KOPT-K1 (cell line): ENCODE data around the gene TRERF1.
"Not testable (repeated sequence)": the region's sequence is repeated elsewhere in the genome, so short reads cannot be mapped to it uniquely, and the experiment has no call there.

Experiments
- H3K27ac ChIP-seq: fragments of 200-600 bp; sonication (generic); 2 replicates; pipeline ENCODE4 v1.5.1; 2016; ENCODE audit warnings: antibody characterized with exemption, mild to moderate bottlenecking, low read depth, low read length; ENCODE audit not compliant: poor library complexity, severe bottlenecking
- H3K36me3 ChIP-seq: fragments of 200-600 bp; sonication (generic); 2 replicates; pipeline ENCODE4 v1.5.1; 2017; ENCODE audit warnings: antibody characterized with exemption, mild to moderate bottlenecking, low read length, moderate library complexity; ENCODE audit not compliant: insufficient read depth
- H3K9me3 ChIP-seq: fragments of 200-600 bp; sonication (generic); 2 replicates; pipeline ENCODE4 v1.5.1; 2017; ENCODE audit warnings: antibody characterized with exemption, low read length, mild to moderate bottlenecking; ENCODE audit not compliant: insufficient read depth, poor library complexity, severe bottlenecking

TRERF1 gene

DNA sequence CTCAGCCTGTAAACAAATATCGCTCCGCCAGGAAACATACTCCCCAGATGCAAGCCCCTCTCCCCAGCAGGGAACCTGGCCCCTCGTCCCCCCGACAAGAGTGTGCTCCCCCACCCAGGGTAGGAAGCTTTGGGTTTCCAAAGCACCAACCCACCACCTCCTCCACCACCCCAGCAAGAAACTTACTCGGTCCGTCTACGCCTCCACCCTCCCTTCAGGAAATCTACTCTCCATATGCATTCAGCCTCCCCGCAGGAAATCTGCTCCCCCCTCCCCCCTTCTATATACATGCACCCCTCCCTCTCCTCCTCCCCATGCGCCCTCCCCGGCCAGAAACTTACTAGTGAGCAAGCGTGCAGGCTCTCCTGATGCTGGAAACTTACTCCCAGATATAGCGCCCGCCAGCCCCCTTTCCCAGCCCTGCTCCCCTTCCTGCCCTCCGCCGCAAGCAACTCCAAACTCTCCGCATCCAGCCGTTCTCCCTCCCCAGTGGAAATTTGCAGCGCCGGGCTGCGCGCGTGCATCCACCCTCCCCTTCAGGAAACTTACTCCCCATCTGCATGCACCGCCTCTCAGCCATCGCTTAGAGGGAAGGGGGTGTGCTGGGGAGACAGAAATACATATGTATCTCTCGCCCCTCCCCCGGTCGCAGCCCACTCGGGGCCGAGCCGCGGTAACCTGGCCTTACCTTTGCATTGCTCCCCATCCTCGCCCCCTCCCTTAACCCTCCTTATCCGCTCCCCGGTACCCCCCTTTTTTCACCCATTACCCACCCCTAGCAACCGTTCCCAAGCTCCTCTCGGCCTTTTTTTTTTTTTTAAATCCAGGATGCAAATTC, at the start of gene TRERF1:
Gene TRERF1, minus strand, starts transcription at position 594 of the 838 bp plus-strand sequence. CDS start 182,336 bp downstream, outside the sequence.
- H3K27ac ChIP-seq: peak within 1 kb of the TSS; percentile 93
- H3K9me3 ChIP-seq: no peaks in the 10 kb centered on the region
- H3K36me3 ChIP-seq: no peaks in the 10 kb centered on the region

DNA sequence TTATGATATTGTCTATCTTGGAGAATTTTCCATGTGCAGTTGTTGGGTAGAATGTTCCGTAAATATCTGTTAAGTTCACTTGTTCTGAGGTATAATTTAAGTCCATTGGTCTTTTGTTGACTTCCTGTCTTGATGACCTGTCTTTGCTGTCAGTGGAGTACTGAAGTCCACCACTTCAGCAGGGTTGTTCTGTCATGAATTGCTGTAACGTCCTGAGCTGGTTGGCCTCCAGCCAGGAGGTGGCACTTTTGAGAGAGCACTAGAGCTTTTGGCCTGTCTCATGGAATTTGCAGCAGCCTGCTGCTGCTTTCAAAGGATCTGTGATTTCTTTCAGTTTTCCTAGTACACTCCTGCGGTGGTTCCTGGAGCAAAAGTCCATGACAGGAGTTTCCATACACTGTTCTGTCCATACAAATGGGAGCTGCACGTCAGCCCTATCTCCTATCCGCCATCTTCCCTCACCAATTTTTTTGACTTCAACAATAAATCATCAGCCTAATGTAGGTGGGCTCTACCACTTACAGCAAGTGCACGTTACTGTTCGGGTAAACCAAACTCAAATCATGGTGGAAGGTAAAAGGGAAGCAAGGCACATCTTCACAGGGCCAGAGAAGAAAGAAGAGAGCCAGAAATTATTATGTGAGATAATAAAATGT, 46.9 kb upstream of the TRERF1 start:
- Histone ChIP-seq H3K9me3 (peaks cover 13% of the 10 kb centered on the region), H3K36me3 (no peaks in the 10 kb centered on the region), H3K27ac (no peak overlapping the region)

- no peaks in the 10 kb centered on the region for H3K9me3 ChIP-seq
- H3K27ac ChIP-seq: no peak overlapping the region
- no peaks in the 10 kb centered on the region for H3K36me3 ChIP-seq
Measured at GRCh38 chr6:42493914-42494539, 42.3 kb upstream of the TRERF1 start.

- no peak overlapping the region for H3K27ac ChIP-seq
- no peaks in the 10 kb centered on the region for H3K9me3 ChIP-seq
- no peaks in the 10 kb centered on the region for H3K36me3 ChIP-seq
Measured at GRCh38 chr6:42488129-42488528, 36.4 kb upstream of the TRERF1 start.

GRCh38 chr6:42484261-42484660, 32.5 kb upstream of the TRERF1 start:
- H3K9me3 ChIP-seq: no peaks in the 10 kb centered on the region
- no peak overlapping the region for H3K27ac ChIP-seq
- no peaks in the 10 kb centered on the region for H3K36me3 ChIP-seq

GRCh38 chr6:42482174-42482573, 30.4 kb upstream of the TRERF1 start:
- Histone ChIP-seq H3K27ac (no peak overlapping the region), H3K9me3 (no peaks in the 10 kb centered on the region), H3K36me3 (no peaks in the 10 kb centered on the region)

GRCh38 chr6:42471714-42472113, 20.0 kb upstream of the TRERF1 start:
- Histone ChIP-seq H3K27ac (no peak overlapping the region), H3K9me3 (peaks cover 11% of the 10 kb centered on the region), H3K36me3 (no peaks in the 10 kb centered on the region)

DNA sequence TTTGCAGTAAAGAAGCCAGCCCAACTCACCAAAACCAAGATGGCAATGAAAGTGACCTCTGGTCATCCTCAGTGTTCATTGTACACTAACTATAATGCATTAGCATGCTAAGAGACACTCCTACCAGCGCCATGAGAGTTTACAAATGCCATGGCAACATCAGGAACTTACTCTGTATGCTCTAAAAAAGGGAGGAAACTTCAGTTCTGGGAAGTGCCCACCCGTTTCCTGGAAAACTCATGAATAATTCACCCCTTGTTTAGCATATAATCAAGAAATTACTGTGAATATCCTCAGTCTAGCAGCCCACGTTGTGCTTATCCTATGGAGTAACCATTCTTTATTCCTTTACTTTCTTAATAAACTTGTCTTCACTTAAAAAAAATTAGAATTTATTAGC, 19.4 kb upstream of the TRERF1 start:
- H3K27ac ChIP-seq: no peak overlapping the region
- peaks cover 11% of the 10 kb centered on the region for H3K9me3 ChIP-seq
- H3K36me3 ChIP-seq: no peaks in the 10 kb centered on the region

DNA sequence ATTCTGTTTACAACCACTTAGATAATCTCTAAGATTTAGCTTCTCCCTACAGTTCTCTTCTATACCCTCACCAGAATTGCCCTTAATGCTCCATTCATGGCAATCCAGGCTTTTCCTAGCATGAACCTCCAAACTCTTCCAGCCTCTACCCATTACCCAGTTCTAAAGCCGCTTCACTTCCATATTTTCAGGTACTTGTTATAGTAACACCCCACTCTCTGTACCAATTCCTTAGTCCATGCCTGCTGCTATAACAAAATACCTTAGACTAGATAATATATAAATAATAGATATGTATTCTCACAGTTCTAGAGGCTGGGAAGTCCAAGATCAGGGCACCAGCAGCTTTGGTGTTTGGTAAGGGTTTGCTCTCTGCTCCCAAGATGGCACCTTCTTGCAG, 16.5 kb upstream of the TRERF1 start:
- Histone ChIP-seq H3K9me3 (peaks cover 11% of the 10 kb centered on the region), H3K27ac (no peak overlapping the region), H3K36me3 (no peaks in the 10 kb centered on the region)

- Histone ChIP-seq H3K9me3 (peaks cover 11% of the 10 kb centered on the region), H3K36me3 (no peaks in the 10 kb centered on the region), H3K27ac (no peak overlapping the region)
Measured at GRCh38 chr6:42467651-42468050, 15.9 kb upstream of the TRERF1 start.

GRCh38 chr6:42466470-42466869, 14.7 kb upstream of the TRERF1 start:
- H3K36me3 ChIP-seq, H3K27ac ChIP-seq: not testable (repeated sequence)
- H3K9me3 ChIP-seq: peaks cover 11% of the 10 kb centered on the region

DNA sequence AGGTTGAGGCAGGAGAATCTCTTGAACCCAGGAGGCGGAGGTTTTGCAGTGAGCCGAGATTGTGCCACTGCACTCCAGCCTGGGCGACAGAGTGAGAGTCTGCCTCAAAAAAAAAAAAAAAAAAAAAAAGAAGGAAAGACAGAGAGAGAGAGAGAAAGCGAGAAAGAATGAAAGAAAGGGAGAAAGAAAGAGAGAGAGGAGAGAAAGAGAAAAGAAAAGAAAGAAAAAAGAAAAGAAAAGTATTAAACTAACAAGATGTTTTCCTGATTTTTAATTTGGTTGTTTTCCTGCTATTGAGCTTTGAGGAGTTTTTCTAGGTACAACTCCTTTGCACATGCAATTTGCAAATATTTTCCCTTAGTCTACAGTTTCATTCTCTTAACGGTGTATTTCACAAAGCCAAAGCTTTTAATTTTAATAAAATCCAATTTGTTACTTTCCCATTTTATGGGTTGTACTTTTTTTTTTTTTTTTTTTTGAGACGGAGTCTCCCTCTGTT, 10.8 kb upstream of the TRERF1 start:
- H3K36me3 ChIP-seq: no peaks in the 10 kb centered on the region
- no peak overlapping the region for H3K27ac ChIP-seq
- no peaks in the 10 kb centered on the region for H3K9me3 ChIP-seq

- no peaks in the 10 kb centered on the region for H3K9me3 ChIP-seq
- H3K36me3 ChIP-seq: no peaks in the 10 kb centered on the region
- no peak overlapping the region for H3K27ac ChIP-seq
Measured at GRCh38 chr6:42460883-42461282, 9.2 kb upstream of the TRERF1 start.

DNA sequence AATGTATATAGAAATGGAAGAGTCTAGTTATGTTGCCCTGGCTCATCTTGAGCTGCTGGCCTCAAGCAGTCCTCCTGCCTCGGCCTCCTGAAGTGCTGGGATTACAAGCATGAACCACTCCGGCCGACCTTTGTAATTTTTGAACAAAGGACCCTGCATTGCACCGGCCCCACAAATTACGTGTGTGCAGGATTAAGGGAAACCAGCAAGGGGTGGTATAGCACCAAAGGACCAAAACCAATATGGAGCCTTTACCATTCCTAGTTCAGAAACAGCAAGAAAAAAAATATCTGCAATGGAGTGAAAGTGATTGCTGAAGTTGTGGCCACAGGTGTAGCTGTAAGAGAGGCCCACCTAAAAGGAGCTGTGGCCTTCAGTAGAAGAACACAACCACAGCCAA, 8.2 kb upstream of the TRERF1 start:
- no peaks in the 10 kb centered on the region for H3K9me3 ChIP-seq
- H3K36me3 ChIP-seq: no peaks in the 10 kb centered on the region
- H3K27ac ChIP-seq: no peak overlapping the region

GRCh38 chr6:42454428-42454791, 2.7 kb upstream of the TRERF1 start:
- Histone ChIP-seq H3K36me3 (no peaks in the 10 kb centered on the region), H3K27ac (no peak overlapping the region), H3K9me3 (no peaks in the 10 kb centered on the region)
